Lung microvascular endothelial cell (primary cell): ENCODE results near the gene PTN. TPM values are rescaled to one million over a fixed set of nuclear protein-coding genes. Genes with fewer than 3 reads are reported as not detected.
A peak's percentile ranks its signal among the peaks of the same experiment; 100 is the strongest.

Experiments used
- DNase-seq, 2 donors: peaks; one replicate each; pipeline versions ENCODE4 v3.0.0 to v3.0.0-alpha.2; 2010; ENCODE audit warnings: low read depth in 2 of 2
- total RNA-seq: library from RNA; depleted of rRNA; stranded (reverse); fragments of >200 nt; gene quantifications from 2 replicates; pipeline ENCODE4 v1.2.1, GENCODE V29; 2014

The PTN gene
- total RNA-seq, 1 donor from 2014 or later = not detected

DNA sequence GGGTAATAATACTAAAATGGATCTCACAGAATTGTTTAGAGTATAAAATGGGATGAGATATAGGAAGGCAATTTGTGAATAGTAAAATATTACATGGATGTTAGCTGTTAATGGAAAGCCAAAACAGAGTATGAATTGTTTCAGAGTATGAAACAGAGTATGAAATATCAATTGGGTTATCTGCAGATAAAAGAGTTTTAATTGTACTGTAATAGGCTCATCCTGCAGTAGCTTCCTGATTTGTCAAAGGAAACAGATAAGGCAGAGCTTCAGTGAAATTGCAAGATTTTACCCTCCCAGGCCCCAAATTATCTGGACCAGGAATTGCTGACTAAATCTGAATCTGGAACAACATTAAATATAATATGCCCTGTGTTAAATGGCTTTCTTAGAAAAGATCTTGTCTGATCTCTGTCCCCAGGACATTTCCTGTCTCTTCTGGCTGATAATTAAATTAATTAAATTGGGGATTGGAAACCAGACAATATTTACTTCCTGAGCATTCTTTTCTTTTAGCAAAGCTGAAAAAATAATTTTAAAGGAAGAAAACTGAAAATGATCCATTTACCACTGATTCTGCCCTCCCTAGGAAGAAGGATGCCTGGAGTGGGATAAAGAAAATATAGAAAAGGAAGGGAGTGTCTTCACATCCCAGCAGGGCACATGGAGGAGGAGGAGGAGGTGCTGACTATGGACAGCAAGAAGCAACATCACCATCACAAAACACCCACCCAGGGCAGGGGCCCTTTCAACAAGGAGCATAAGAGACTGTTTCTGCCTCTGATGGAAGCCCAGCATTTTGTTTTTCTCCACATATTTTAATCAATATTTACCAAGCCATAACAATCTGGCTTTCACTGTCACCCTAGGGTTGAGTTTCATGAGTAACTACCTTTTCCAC, 18.5 kb downstream of the PTN start:
- no peak for DNase-seq

DNA sequence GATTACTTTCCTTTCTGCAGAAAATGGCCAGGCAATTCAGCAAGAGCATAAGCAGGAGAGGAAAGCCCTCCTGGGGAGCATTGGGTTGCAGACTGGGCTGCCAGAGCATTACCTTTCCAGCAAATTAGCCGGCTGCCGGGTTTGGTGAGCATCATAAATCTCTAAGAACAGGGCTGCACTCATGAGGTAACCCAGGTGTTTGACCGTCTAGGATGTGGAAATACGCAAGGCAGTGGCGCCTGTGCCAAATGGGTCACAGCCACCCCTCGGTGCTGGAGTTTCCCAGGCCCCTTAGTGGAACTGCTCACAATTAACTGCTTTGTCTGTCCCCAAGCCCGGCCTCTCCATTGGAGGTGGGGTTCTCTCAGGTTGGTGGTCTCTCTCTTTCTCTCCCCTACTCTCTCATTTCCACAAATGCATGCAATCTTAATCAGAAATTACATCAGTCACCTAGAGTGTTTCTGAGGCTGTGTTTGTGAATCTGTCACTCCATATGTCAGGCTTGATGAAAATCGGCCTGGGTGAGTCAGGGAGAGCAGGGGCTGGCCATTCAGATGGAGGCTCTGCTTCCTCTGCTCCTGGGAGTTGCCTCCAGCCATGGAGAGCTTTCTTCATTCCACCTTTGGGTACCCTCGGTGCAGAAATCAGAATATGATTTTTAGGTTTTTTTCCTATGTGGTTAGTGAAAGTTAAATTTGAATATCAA, 26.7 kb downstream of the PTN start:
- no peak for DNase-seq

DNA sequence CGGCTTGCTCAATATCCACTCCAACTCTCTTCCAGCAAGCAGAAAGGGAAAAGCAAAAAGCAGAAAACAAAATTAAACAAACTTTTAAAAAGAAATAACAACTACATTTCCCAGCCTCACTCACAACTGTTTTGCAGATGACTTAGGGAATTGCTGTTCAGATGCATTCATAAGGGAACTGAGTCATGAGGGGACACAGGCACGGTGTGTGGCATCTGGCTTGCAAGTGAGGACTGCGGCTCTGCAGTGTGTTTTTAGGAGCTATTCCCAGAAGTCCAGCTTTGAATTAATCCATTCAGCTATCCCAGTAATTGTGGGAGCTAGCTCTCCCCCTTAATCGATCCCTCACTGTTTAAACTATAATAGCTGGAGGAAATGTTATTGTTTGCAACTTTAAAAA, 30.3 kb downstream of the PTN start:
- no peak for DNase-seq

DNA sequence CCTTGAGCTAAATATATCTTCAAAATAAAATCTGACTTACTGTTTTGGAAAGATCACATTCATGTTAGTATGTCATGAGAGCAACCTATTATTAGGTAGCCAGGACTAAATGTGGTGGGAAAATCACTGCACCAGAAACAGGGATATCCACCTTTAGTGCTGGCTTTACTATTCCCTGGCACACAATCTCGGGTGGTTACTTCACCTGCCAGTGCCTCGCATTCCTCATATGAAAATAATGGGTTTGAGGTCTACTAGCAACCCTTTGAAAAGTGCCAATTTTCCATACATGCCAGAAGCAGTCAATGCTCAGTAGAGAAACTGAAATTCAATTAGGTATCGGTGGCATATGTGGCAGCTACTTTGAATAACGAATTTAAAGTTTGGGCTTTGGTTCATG, 36.8 kb downstream of the PTN start:
- no peak for DNase-seq

DNA sequence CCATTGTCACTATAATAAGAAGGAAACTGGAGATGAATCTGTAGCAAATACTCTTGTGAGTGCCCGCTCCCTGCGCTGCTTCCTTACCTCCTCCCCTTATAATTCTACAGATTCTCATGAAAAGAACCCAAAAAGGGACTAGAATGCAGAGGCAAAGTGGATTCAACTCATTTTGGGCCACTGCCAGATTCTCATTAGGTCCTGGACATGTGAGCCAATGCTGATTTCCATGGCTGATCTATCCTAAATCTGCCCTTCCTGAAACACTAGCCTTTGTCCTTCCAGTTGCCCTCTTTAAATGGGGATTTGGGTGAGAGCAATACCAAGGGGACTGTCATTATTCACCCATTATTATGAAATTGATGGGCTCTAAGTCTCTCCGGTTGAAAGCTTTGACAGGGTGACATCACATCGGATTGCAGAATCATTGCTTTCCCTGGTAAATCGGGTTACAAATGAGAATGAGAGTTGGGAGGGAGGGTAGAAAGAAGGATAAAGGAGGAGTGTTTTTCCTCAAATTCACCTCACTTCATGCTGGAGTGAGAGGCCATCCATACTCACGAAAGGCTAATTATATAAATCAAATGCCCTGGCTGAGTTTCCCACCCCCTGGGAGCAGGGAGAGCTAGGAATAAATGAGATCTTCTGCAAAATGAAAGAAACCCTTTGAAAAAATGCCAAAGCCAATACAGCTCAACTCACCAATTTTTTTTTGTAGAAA, 37.5 kb downstream of the PTN start:
- no peak for DNase-seq

DNA sequence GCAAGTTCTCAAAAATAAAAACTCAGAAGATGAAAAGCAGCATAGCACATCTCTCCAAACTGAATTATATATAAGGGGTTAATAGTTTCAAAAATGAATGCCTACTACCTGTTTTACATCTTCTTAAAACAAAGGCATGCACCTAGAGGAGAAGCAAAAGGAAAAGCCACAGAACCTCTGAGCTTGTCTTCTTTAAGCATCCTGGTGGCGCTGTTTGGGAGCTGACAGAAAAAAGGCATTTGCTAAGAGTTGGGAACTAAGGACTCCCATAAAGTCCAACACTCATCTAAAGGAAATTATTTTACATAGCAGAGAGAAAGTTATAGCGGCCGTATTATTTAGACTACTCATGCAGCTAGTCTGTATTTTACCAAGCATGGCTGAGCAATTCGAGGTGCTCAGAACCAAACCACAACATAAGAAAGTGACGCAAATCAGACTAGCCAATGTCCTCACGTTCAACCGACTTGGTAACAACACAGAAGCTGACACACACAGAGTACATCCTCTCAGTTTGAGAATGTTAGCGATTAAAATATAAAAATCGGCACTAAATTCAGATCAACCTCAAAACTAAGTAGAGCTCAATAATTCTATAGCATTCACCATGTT, 38.8 kb downstream of the PTN start:
- no peak for DNase-seq

DNA sequence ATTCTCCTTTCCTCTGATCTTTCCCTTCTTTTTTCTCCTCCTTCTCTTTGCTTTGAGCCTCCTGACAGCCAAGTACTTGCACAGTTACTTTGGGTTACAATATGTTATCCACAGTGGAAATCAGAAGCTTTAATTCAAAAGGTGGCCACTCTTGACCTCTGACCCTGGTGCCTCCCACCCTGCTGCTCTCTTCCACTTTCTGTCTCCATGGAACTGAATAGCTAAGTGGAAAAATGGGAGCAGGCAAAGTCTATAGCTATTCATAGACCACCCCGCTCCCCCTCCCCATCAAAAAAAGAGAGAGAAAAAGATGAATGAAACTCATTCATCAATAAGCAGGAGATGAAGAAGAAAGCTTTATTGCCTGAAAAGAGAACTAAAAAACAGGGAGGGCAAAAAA, 39.4 kb downstream of the PTN start:
- no peak for DNase-seq

DNA sequence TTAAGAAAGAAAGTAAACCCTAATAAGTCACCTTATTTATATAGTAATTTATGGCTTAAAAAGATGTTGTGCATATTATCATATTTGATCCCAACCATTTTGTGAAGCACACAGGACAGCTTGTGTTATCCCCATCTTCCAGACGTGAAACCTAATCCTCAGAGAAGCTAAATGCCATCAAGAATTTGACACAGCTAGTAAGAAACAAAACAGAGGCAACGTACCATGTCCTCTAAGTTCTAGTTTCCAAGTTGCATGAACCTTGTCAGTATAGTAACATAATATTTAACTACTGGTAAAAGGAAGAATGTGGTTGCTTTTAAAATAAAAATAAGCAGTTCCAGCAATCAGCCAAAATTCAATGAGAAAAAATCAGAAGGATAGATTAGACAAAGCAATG, 41.5 kb downstream of the PTN start:
- DNase-seq = no peak

DNA sequence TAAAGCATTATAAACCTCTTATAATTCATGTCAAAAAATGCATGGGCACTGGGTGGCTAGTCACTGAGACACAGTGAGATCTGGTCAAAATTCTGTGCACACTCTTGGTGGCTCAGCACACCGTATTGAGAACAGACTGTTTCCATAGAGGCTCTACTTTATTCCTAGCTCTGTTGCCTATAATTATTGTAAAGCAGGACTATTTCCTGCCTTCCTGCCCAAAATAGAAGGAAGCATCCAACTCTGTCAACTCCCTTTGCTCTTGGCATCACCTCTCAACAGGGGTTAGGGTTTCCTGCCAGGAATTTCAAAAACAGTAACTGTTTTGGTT, 45.1 kb downstream of the PTN start:
- no peak for DNase-seq

DNA sequence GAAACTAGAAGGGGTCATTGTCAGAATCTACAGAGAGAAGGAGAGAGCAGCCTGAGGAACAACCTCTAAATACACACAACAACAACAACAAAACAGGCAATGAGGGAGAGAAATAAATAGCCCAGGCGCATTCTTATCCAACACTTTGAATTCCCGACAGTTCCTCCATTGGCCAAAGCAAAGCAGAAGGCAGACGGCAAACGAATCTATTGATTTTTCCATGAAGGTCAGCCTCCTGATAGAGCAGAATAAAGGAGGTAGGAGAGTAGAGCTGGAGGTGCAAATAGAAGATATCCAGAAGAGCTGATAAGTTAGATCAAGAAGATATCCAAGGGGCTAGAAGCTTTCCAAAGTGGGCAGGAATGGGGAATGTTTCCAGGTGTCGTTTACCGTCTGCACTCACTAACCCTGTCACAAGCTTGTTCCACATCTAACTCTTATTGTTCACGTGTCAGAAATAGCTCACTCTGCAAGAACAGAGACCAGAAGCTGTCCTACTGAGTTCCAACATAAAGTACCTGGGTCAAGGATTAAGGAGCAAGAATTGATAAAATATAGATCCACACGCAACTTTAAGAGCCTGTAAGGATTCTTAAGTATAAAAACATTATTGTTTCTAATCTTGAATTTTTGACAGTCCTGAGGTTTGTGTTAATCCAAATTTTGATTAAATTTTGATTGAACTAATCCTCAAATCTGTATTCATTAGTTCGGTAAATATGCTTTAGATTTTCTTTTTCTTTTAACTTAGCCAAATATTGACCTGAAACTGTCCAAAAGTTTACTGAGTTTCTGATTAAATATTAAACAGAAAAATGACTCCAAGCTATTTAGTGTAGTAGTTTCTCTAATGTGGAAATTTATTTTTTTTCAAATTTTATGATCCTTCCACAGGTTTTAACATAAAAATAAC, 45.7 kb downstream of the PTN start:
- no peak for DNase-seq

DNA sequence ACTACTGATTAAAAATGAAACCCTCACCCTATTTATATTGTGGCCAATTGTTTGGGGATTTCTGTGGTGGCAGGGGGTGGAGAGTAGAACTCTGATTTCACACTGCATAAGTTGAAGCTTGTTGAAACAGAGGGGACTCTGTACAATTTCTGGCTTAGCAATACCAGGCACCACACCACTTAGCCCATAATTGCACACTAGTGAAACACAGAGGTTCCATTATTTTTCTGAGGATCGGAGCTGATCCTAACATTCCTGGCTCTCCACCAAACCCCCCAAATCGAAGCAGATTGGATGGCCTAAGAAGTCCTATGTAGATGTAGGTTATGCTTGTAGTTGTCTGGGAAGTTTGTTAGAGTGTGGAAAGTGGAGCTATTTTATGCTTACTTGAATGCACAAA, 47.0 kb downstream of the PTN start:
- no peak for DNase-seq

DNA sequence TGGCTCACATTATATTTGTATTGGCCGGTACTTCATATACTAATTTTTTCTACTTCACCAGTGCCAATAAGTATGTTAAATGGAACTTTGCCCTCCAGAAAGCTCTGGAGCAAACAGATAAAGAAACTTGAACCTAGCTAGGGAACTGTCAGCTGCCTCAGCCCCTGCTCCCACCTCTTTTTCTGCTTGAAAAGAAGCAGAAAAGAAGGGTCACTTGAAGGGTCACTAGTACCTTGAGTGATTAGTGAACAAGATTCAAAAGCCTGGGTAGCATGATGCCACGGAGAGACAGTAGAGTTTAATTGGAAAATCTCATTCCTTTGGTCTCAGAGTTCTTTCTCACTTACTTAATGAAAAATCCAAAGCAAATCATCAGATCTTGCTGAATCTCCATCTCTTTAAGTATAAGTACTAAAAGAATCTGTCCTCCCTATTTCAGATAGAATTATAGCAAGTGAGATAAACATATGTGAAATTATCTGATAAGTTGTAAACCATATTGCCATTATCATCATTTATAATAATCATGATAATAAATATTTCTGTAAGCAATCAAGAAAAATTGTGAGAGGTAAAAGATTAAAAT, 47.7 kb downstream of the PTN start:
- DNase-seq = no peak

DNA sequence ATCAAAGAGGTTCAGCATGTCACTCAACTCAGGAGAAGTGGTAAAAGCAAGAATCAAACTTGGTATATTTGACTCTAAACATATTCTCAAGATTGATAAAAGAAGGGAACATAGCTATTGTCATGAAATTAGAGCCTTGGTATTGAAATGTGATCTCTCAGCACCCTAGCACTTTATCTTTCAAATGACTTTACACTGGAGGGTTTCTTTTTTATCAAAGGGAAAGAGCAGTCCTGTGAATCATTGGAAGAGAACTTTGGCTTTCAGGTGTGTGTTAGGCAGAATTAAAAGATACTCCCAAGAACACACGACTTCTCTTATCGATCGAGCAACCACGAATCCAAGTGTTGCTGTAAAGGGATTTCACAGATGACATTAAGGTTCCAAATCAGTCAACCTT, 54.4 kb downstream of the PTN start:
- DNase-seq = no peak

DNA sequence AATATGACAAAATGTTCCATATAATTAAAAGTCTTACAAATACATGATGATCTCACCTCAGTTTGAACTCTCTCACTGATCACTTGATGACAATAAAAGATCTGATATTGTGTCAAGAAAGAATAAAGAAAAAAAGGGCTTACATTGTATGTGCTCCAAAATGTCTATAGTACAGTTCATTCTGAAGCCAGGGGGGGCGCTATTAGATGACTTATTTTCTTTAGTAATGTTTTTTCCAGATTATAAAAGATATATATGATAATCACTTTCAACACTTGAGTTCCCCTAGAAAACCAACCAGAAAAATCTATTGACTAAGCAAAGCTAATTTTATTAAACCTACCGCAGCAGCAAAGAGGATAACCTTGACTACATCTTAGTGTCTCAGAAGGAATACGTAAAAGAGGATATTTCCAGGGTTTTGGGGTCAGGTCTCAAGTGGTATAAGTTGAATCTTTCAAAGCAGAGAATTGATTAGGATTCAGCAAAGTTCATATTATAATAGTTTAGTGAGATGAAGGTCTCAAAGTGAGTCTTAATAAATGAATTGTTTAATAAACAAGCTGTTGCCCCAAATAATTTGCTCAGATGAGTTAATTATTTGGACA, 55.8 kb downstream of the PTN start:
- peak in 1 of 2 donors; percentile 0 for DNase-seq

DNA sequence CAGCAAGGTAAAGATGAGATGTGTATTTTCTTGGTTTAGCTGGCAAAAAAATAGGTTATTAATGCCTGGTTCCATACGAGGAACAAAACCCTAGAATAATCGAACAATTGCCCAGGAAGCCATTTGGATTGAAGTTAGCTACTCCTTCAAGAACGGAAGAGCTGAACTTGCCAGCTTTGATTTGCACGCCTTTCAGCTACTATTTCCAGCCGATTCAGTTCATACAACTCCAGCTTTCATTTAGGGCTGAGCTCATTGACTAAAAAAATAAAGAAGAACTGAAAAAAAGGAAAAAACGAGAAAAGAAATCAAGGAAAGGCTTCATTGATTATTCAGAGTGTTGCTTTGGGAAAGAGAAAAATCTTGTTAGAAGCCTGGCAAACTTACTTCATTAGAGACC, 60.4 kb downstream of the PTN start:
- no peak for DNase-seq

DNA sequence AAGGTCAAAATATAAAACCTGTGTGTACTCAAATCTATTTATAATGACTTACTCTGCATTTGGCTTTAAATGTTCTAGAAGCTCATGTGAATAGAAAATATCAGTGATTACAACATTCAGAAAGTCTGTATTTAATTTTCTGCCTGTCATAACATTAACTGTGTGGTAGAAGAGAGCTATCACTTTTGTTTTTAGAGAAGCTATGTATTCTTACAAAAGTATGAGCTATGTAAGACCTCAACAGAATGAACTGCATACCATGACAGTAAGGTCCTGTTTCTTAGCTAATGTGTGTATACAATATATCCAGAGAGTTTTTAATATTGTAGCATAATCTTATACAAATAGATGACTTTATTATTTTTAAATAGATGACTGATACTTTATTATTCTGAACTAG, 61.5 kb downstream of the PTN start:
- DNase-seq = no peak

DNA sequence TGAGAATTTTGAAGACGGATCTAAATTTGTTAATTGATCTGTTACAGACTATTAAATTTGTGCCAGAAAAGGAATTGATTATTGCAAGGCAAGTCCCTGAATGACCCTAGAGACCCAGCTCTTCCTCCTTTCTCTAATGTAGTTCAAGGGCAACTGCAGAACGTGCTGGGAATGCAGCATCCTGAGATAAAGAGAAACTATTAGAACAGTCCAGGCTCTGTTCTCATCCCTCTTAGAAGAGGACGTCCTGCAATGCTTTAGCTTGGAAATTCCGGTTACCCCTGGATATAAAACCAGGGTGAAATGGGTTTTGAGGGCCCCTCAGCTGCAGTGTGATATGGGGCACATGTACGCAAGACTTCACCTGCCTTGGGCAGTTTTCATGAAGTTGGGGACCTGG, 67.3 kb downstream of the PTN start:
- no peak for DNase-seq

DNA sequence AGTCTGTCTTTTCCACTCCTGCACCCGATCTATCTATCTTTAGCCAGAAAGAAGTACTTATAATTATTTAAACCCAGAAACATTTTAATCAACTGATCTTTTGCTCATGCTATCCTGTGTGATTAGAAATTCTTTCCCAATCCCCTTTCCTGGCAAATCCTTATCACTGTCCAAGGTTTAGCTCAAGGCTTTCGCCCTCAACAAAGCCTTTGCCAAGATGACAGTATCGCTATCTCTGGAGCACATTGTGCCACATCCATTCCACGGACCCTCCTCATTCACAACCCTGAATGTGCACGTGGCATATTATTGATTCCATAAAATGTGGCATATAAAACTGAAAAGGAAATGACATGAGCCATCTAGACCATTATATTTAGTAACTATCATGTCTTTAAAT, 71.3 kb downstream of the PTN start:
- DNase-seq = no peak

DNA sequence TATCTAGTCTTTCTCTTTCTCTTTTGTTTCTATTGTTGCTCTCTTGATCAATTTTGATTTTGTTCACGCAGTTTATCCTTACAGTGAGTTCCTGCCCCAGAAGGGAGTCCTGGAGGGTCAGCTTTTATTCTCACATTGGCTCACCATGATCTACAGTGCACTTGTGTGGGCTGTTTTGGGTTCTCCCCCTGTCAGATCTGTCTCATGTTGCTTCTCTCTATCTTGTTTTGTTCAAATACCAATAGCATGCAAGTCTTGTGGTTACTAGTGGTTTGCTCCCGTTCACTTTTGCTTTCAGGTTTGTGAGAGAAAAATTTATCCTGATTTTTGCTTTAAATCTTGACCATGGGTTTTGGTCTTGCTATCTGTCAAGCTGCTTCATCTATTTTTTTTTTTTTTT, 74.3 kb downstream of the PTN start:
- DNase-seq = no peak
